GM12874 (cell line): ENCODE data around the gene MMP15.

Experiments
- CTCF ChIP-seq: IDR thresholded peaks from 2 replicates; pipeline ENCODE4 v1.5.1; 2011; ENCODE audit warnings: low read depth, mild to moderate bottlenecking, control low read depth, low read length, moderate library complexity; ENCODE audit not compliant: insufficient read depth

MMP15 gene

DNA sequence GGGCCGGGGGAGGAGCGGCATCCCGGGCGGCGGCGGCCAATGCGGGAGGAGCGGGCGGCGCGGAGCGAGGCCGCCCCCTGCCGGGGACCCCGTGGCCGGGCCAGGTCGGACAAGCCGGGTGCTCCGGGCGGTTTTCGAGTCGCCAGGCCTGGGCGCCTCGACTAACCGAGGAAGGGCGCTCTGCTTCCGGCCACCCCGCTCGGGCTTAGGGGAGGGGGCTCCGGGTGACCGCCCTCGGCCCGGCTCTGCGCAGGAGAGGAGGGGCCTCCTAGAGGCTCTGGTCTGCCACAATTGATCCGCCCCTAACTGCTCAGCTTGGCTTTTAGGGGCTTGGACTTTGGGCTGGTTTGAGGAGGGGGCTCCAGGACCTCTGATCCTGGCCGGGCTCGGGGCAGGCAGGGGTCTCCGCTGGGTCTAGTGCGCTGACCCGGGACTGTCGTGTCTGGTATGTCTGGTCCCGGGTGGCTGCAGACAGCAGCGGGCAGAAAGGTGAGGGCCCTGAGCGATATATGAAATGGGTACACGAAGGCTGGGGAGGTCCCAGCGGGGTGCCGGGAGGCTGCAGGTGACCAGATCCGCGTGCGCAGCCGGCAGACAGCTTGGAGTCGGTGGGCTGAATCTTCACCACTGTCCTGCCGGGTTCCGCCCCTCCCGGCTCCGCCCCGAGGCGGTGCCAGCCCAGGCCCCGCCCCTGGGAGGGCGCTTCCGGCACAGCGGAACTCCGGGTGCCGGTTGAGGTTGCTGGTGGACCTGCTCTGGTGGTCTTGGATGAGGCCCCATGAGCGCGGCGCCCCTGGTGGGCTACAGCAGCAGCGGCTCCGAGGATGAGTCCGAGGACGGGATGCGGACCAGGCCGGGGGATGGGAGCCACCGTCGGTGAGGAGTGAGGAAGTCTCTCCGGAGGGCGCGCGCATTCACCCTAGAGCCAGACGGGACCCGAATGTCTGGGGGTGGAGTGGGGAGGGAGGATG, 24.6 kb upstream of the MMP15 start, which contains the start of gene USB1:
TSS of gene USB1 (plus strand) at position 702 of the 971 bp plus-strand sequence. CDS start at position 779, 77 bp downstream.
- TF ChIP-seq CTCF, result peak; percentile 78

DNA sequence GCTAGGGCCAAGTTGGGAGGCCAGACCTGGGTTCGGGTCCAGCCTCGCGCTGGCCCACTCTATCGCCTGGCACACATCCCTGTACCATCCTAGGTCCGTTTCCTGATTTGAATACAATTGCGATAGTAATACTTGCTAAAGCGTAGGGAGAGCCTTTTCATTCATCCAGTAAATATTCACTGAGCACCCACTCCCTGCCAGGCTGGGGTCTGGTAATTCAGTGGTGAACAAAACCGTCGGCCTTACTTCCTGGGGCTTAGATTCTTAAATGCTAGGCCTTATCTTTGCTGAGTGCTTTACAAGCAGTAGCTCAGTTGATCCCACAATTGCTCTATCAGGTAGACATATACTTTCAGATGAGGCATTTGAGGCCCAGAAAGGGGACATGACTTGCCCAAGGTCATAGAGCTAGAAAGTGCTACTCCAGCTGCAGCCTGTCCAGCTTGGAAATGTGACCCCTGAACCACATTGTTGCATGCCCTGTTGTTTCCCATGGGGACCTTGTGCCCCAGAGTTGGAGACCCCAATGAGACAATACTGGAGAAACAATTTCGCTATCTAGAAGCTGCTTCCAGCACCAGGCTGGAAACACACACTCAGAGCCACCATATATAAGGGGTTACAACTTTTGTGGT, 23.7 kb upstream of the MMP15 start:
- no peak for TF ChIP-seq CTCF

- no peak for TF ChIP-seq CTCF
Observed at GRCh38 chr16:58002416-58002800, 23.1 kb upstream of the MMP15 start.

GRCh38 chr16:58002936-58003335, 22.6 kb upstream of the MMP15 start:
- no peak for TF ChIP-seq CTCF

DNA sequence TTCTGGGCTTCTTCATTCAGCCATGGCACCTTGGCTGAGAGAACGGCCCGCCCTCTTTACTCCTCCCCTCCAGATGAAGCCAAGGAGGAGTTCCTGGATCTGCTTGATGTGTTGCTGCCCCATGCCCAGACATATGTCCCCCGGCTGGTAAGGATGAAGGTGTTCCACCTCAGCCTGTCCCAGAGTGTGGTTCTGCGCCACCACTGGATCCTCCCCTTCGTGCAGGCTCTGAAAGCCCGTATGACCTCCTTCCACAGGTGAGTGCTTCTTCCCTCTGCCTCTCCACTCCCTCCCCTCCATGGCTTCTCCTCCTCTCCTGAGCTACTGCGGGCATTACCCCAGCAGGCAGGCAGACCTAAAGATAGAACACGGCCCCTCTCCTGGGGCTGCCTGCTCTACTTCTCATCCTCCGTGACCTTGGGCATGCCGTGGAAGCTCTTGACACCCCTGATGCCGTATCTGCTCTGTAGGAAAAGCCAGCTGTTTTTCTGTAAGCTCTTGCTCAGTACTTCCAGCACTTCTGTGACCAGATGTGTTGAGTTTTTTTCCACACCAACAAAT, 15.6 kb upstream of the MMP15 start:
- TF ChIP-seq CTCF, result no peak

DNA sequence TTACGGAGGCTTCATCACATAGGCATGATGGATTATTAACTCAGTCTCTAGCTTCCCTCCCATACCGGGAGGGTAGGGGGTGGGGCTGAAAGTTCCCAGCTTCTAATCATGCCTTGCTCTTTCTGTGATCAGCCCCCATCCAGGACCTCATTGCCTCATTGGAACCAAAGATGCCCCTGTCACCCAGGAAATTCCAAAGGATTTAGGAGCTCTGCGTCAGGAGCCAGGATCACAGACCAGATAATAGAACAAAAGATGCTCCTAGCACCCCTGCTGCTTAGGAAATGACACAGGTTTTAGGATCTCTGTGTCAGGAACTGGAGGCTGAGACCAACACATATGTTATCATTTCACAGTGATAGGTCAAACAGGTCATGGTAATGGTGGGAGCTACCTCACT, 14.7 kb upstream of the MMP15 start:
- no peak for TF ChIP-seq CTCF

GRCh38 chr16:58011652-58012051, 13.9 kb upstream of the MMP15 start:
- TF ChIP-seq CTCF, result no peak
